A549 (cell line): ENCODE results near the gene KHDC4.

ENCODE experiments used
- KDM1A ChIP-seq: fragments of 200-600 bp; sonication (generic); IDR thresholded peaks from 2 replicates; pipeline ENCODE4 v1.6.1; 2016; ENCODE audit warnings: low read depth, mild to moderate bottlenecking
- MAFK ChIP-seq: fragments of 450-650 bp; IDR thresholded peaks from 2 replicates; pipeline ENCODE4 v1.6.1; 2014; ENCODE audit not compliant: partially characterized antibody
- TF ChIP-seq, protein P1 (sequence below): fragments of >200 bp; sonication (Bioruptor Twin); formaldehyde crosslinking; IDR thresholded peaks from 3 replicates; pipeline ENCODE4 v1.5.1; 2016

DNA sequence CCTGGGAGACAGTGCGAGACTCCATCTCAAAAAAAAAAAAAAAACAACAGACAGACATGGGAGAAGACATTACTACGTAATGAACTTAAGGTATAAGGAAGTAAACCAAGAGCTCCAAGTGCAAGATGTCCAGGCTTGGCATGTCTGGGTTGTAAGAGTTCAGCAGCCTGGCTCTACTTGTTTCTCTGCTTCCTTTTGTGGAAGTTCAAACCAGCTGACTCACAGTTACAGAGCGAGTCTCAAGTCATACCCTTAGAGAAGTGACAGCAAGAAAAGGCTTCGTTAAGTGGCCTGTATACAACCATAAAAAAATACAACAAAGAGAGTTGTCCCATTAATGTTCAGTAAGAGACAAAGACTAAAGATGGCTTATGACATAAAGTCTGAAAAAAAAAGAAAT is 24.3 kb downstream of the KHDC4 start:
- TF ChIP-seq MAFK (peak; percentile 23), KDM1A (no peak)
- TF ChIP-seq, protein P1, sequence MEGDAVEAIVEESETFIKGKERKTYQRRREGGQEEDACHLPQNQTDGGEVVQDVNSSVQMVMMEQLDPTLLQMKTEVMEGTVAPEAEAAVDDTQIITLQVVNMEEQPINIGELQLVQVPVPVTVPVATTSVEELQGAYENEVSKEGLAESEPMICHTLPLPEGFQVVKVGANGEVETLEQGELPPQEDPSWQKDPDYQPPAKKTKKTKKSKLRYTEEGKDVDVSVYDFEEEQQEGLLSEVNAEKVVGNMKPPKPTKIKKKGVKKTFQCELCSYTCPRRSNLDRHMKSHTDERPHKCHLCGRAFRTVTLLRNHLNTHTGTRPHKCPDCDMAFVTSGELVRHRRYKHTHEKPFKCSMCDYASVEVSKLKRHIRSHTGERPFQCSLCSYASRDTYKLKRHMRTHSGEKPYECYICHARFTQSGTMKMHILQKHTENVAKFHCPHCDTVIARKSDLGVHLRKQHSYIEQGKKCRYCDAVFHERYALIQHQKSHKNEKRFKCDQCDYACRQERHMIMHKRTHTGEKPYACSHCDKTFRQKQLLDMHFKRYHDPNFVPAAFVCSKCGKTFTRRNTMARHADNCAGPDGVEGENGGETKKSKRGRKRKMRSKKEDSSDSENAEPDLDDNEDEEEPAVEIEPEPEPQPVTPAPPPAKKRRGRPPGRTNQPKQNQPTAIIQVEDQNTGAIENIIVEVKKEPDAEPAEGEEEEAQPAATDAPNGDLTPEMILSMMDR: no peak
